ENCODE results near the gene SRSF4. TPM values are rescaled to one million over a fixed set of nuclear protein-coding genes. Genes with fewer than 3 reads are reported as not detected.

SRSF4 gene
- total RNA-seq, 1 experiment from 2014 or later = 62.0 TPM

GRCh38 chr1:29145739-29146437 lies 35.8 kb downstream of the SRSF4 start:
- Histone ChIP-seq H4K20me1 (ENCODE audit: low read length) (no peaks in the 10 kb centered on the region), H3K4me2 (ENCODE audit: low read length) (peak overlapping the region; percentile 13; the same call in 1 of the 2 replicates), H2AFZ (ENCODE audit: low read length) (no peak overlapping the region), H3K9ac (ENCODE audit: low read length) (no peak overlapping the region; the same call in 1 of the 2 replicates), H3K27me3 (ENCODE audit: low read length) (no peaks in the 10 kb centered on the region), H3K4me3 (ENCODE audit: low read length) (no peak overlapping the region), H3K9me2 (replicated peaks; ENCODE audit: low read length) (no peaks in the 10 kb centered on the region), H3K79me2 (ENCODE audit: low read length) (no peaks in the 10 kb centered on the region), H3F3A (ENCODE audit: low read length, unreplicated experiment) (peaks cover 8% of the 10 kb centered on the region), H3K36me3 (ENCODE audit: low read depth, low read length) (peaks cover 43% of the 10 kb centered on the region), H3K4me1 (ENCODE audit: insufficient read depth, low read length) (peaks cover 28% of the 10 kb centered on the region), H3K27ac (ENCODE audit: low read length) (peak overlapping the region; percentile 74), H3K9me3 (ENCODE audit: low read length) (no peaks in the 10 kb centered on the region)
- CTCF ChIA-PET = no interaction called here
- POLR2A ChIA-PET (ENCODE audit: unreplicated experiment) = no interaction called here
- intact Hi-C loops (cut with micrococcal nuclease) = loop anchor here (10.0 kb wide), 1 partner anchor 261 kb away; no protein-coding TSS in a partner anchor
- no peak for TF ChIP-seq CTCF (conservative IDR thresholded peaks at IDR 0.05; ENCODE audit: low read depth, low read length)
- no peak for TF ChIP-seq EZH2 (IDR thresholded peaks at IDR 0.05; ENCODE audit: low read length, unreplicated experiment)
- no peak for TF ChIP-seq EZH2phosphoT487 (IDR thresholded peaks at IDR 0.05; ENCODE audit: borderline replicate concordance, low read length)
- no TSS peak for BruUV-seq (replicated peaks)
- peak; percentile 59 for DNase-seq
- peak; percentile 22 for ATAC-seq

- Histone ChIP-seq H3K4me2 (ENCODE audit: low read length) (no peak overlapping the region), H3K27me3 (ENCODE audit: low read length) (no peaks in the 10 kb centered on the region), H3K4me3 (ENCODE audit: low read length) (no peak overlapping the region), H4K20me1 (ENCODE audit: low read length) (no peaks in the 10 kb centered on the region), H3K9me2 (replicated peaks; ENCODE audit: low read length) (no peaks in the 10 kb centered on the region), H3K79me2 (ENCODE audit: low read length) (no peaks in the 10 kb centered on the region), H3K27ac (ENCODE audit: low read length) (no peak overlapping the region), H3K9me3 (ENCODE audit: low read length) (no peaks in the 10 kb centered on the region), H3K9ac (ENCODE audit: low read length) (no peak overlapping the region), H3F3A (ENCODE audit: low read length, unreplicated experiment) (peaks cover 8% of the 10 kb centered on the region), H3K4me1 (ENCODE audit: insufficient read depth, low read length) (peaks cover 28% of the 10 kb centered on the region), H2AFZ (ENCODE audit: low read length) (no peak overlapping the region), H3K36me3 (ENCODE audit: low read depth, low read length) (peaks cover 29% of the 10 kb centered on the region)
- ATAC-seq (no peak), DNase-seq (no peak)
- BruUV-seq (replicated peaks) = no TSS peak
- intact Hi-C loops (cut with micrococcal nuclease) = loop anchor here (10.0 kb wide), 1 partner anchor 259 kb away; no protein-coding TSS in a partner anchor
- TF ChIP-seq EZH2 (IDR thresholded peaks at IDR 0.05; ENCODE audit: low read length, unreplicated experiment) (no peak), CTCF (conservative IDR thresholded peaks at IDR 0.05; ENCODE audit: low read depth, low read length) (no peak), EZH2phosphoT487 (IDR thresholded peaks at IDR 0.05; ENCODE audit: borderline replicate concordance, low read length) (no peak)
- ChIA-PET POLR2A (ENCODE audit: unreplicated experiment) (no interaction called here), CTCF (no interaction called here)
Measured at GRCh38 chr1:29144178-29144577, 37.5 kb downstream of the SRSF4 start.

- no peaks in the 10 kb centered on the region for H3K9me3 ChIP-seq (ENCODE audit: low read length)
- peaks cover 15% of the 10 kb centered on the region for H3K36me3 ChIP-seq (ENCODE audit: low read depth, low read length)
- BruUV-seq (replicated peaks) = no TSS peak
- H3K27ac ChIP-seq (ENCODE audit: low read length) = no peak overlapping the region
- no peaks in the 10 kb centered on the region for H3K27me3 ChIP-seq (ENCODE audit: low read length)
- CTCF ChIA-PET = no interaction called here
- POLR2A ChIA-PET (ENCODE audit: unreplicated experiment) = no interaction called here
- intact Hi-C loops (cut with micrococcal nuclease) = loop anchor here (10.0 kb wide), 1 partner anchor 258 kb away; no protein-coding TSS in a partner anchor
- ATAC-seq (no peak), DNase-seq (no peak)
- no peaks in the 10 kb centered on the region for H3K79me2 ChIP-seq (ENCODE audit: low read length)
- H3K9ac ChIP-seq (ENCODE audit: low read length) = no peak overlapping the region
- TF ChIP-seq CTCF (conservative IDR thresholded peaks at IDR 0.05; ENCODE audit: low read depth, low read length) (no peak), EZH2 (IDR thresholded peaks at IDR 0.05; ENCODE audit: low read length, unreplicated experiment) (no peak), EZH2phosphoT487 (IDR thresholded peaks at IDR 0.05; ENCODE audit: borderline replicate concordance, low read length) (no peak)
- H3K4me3 ChIP-seq (ENCODE audit: low read length) = no peak overlapping the region
- no peaks in the 10 kb centered on the region for H4K20me1 ChIP-seq (ENCODE audit: low read length)
- no peak overlapping the region for H2AFZ ChIP-seq (ENCODE audit: low read length)
- H3K4me2 ChIP-seq (ENCODE audit: low read length) = no peak overlapping the region
- H3K9me2 ChIP-seq (replicated peaks; ENCODE audit: low read length) = no peaks in the 10 kb centered on the region
- no peaks in the 10 kb centered on the region for H3F3A ChIP-seq (ENCODE audit: low read length, unreplicated experiment)
- peaks cover 20% of the 10 kb centered on the region for H3K4me1 ChIP-seq (ENCODE audit: insufficient read depth, low read length)
Measured at GRCh38 chr1:29142714-29143113, 39.0 kb downstream of the SRSF4 start.
